ENCODE measurements around the gene RAPGEF1.
A peak's percentile ranks its signal among the peaks of the same experiment; 100 is the strongest.

RAPGEF1 gene

DNA sequence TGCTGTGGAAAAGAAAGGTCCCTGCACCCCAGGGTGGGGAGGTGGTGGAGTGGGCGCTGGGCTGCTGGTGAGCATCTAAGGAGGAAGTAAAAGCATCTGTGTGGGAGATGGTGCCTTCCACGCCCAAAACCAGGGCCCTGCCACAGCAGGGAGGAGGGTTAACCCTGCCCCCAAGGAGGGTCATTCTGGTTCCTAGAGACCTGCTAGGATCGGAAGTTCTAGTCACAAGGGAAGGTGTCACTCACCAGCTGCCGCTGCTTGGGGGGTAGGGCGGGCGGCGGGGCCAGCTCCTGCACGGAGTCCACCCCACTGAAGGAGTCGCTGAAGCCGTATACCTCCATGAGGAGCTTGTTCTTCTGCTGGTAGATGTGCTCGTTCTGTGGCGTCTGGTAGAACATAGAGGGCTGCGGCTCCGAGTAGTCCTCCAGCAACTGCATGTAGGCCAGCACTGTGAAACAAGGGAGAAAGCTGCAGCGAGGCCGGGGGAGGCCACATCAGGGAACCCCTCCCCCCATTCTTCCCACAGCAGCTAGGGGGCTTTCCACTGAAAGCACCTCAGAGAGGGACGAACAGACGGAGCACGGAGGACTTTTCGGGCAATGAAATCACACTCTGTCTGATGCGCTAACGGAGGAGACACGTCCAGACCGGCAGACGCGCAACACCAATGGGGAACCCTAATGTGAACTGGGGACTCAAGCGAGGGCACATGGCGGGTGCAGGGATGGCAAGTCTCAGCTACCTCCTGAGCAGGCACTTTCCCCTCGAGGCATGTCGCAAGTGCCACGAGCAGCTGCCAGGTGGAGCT is 118.1 kb downstream of the RAPGEF1 start:
- DNase-seq (ENCODE audit: low spot score), result no peak

DNA sequence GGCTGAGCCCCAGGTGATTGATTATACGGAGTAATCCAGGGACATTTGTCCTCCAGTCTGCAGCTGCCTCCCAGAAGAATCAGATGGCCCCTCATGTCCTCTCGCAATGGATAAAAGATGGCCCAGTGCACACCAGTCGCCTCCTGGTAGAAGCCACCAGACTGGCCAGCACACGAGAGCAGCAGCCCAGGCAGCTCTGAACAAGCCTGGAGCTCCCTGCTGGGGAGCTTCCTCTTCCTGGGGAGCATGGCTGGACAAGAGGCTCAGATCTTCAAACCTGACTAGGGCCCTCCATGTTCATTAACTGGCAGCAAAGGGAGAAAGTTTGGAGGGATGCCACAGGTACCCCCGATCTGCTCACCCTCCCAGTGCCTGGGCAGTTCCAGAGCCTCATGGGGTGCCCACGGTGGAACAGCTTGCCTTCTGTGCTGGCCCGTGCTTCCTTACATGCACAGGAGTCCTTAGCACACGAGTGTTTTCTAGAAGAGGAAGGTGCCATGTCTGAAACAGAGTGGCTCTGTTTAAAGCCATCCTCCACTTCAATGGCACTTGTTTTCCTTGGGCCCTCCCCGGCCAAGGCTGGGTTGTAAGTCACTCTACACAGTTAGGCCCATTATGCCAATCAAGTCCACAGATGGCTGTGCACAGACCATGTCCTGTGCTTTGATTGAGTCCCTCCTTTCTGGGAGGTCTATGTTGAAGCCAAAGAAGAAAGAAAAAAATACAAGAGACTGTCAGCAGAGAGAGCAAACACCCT is 118.9 kb downstream of the RAPGEF1 start:
- DNase-seq (ENCODE audit: low spot score), result no peak

DNA sequence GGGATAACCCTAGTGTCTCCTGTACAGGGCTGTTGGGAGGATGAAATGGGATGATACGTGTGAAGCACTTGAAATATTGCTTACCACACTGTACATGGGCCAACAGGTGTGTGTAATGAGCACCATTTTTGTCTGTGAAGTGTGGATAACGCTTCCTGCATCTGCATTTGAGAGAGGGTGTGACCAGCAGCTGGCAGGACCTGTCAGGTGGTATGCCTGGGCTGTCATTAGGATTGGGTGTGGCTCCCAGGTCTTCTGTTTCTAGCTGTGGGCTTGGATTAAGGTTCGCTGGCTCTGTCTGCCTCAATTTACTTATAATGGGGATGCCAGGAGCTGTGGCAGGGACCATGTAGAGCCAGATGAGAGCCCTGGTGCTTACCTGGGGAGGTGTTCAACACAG is 120.2 kb downstream of the RAPGEF1 start:
- DNase-seq (ENCODE audit: low spot score), result no peak

DNA sequence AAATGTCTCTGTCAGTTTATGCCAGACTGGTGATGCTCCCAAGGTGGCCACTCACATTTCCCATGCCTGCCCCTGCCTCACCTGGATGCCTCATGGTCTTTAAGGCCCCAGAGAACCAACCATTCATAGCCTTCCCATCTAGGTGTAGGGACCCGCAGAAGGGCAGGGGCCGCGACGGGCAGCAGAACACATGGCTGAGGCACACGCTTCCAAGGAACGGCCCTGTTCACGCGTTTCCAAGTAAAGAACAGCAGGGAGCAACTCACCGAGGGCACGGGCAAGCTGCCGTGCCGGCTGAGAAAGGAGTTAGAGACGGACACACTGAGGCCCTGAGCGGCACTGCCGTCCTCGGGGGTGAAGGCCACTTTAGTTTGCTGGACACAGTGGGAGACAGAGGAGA is 121.1 kb downstream of the RAPGEF1 start:
- no peak for DNase-seq (ENCODE audit: low spot score)

DNA sequence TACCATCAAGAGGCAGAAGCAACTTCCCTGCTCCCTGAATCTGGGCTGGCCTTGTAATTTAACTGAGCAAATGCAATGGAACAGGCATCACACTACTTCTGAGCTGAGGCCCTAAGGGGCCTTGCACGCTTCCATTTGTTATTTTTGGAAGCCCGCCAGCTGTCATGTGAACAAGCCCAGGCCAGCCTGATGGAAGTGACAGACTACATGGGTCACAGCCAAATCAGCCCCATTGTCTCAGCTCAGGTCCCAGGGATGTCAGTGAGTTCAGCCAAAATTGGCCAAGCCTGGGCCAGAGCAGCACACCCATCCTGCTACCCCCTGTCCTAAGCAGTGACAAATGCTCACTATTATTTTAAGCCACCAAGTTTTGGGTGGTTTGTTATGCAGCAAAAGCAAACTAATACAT is 121.8 kb downstream of the RAPGEF1 start:
- DNase-seq (ENCODE audit: low spot score), result peak; percentile 59

DNA sequence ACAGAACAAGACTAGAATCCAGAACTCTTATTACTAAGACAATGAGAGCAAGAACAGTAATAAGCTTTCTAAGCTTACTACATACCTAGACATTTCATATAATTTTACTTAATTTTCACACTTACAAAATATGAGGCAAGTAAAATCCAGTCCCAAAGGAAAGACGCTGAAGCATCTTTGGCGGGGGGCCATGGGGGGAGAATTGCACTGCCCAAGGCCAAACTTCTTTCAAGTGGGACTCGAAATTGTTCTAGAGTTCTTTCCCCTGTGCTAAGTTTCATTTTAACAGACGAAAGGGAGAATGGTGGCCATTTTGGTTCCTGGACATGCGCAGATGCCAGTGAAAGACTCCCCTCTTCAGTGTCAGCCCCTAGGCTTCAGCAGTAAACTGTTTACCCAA is 122.3 kb downstream of the RAPGEF1 start:
- DNase-seq (ENCODE audit: low spot score), result no peak

DNA sequence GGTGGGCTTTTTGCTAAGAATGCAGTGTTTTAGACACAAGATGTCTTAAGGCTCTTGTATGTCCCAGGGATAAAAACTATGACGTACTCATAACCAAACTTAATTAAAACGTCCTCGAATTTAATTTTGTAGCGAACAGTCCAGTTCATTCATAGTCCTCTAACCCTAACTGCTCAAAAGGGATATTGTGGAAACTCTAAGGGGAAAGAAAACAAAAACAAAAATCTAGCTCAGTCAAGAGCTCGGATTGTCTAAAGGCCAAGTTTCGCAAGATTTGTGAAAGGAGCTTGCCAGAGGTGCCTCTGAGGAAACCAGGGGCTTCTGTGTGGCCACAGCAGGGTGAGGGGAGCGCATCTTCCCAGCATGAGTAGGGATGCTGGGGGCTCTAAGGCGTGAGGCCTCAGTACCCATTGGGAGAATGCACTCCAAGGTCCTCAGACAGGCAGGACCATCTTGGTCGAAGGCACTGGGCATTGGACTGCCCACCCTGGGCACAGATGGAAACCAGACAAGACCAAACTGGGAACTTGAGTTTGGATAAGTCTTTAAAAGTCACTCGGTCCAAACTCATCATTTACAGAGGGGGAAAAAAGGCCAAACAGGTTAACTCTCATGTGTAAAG is 122.8 kb downstream of the RAPGEF1 start:
- DNase-seq (ENCODE audit: low spot score), result no peak

DNA sequence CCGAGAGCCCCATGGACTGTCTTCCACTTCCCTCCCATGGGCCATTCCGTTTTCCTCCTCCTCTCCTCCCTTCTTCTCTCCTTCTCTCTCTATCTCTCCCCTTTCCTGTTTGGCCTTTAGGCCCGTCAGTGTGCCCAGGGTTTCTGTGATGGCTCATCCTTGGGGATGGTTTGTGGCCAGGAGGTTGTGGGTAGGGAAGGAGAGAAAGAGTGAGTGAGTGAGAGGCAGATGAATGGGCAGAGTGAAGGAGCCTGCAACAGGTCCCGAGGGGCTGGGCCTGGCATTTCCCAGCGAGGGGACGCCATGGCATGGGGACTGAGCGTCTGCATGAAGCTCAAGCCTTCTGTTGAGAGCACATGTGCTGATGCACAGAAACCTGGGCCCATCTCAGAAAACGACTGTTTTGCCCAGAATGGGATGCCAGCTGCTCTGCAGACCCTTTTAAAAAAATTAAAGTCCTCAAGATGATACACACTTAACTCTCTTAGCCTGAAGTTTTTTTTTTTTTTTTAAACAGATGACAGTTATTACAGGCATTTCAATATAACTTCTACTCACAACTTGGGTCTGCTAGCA is 125.4 kb downstream of the RAPGEF1 start:
- no peak for DNase-seq (ENCODE audit: low spot score)

DNA sequence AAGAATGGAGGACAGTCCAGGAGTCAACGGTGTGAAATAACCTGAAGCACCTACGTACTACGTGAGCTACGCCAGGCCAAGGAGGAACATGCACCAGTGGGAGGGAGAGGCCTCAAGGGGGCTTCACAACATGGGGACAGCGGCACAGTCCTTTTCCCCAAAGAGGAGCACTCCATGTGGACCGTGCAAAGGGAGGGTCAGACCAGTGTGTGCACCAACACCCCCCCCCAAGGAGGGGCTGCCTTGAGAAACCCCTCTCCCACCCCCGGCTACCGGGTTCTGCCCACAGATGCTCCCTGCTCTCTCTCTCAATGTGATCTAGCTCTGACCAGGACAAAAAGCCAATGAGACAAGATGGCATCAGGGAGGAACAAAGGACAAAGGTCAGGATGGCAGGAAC is 126.0 kb downstream of the RAPGEF1 start:
- no peak for DNase-seq (ENCODE audit: low spot score)

DNA sequence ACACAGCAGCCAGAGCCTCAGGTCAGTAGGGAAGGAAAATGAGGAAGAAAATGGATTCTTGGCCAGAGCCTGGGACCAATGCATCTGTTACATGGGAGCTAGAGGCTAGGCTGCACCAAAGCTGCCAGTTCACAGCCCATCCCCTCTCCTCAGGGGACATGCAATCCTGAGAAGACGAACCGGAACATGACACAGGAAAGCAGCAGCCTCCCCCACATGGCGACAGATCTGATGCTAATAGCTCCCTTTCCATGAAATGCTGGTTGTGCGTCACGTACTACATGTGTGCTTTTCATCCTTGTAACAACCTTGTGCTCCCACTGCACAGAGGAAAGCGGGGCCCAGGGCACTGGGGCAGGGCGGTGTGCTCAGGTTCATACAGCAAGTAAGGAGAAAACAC is 127.0 kb downstream of the RAPGEF1 start:
- no peak for DNase-seq (ENCODE audit: low spot score)

DNA sequence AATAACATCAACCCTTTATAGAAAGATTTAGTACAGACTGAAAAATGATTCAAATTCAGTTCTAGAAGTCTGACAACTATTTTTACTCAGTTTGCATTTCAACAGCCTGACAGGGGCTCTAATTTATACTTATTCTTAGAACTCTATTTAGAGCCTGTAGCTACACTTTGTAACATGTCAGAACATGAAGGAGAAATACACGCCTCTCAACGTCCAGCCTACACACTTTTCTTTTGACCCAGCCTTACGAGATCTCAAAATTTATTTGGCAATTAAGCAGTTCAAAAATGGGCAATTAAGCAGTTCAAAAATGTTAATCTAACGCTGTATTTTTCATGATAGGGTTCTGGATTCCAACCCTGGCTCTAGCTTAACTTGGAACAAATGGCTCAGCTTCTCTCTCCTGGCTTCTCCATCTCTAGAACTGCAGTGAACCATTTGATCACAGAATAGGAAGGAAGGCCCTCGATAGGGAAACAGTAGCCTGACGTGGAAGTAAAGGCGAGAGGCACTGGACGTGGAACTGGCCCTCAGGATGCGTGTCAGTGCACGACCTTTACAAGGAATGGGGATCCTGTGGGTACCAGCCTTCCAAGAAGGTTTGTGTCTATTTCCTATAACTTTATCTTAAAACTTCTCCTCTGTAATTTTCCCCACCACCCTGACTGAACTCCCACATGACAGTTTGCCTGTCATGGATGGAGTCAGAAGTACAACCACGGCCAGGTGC is 128.1 kb downstream of the RAPGEF1 start:
- DNase-seq (ENCODE audit: low spot score), result no peak

DNA sequence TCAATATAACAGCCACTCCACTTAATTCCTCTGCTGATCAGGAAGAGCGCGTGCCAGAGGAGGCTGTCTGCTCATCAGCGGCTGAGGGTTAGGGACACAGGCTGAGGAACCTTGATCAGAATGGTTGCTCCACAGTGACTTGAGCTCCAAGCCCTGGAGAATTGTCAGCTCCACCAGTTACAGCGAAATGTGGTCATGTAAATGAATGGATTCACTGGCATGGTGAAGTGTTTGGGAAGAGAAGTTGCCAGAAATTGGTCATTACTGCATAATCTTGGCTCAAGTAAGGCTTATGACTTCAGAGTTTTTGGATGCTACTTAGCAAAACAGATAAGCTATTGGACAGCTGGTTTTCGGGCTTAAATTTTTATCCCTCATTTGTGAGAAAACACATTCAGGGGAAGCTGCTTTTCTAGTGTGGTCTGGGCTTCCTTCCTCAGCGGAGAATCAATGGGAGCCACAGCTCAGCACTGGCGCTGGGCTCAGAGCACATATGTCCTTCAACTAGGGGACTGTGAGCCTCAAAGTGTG is 129.6 kb downstream of the RAPGEF1 start:
- no peak for DNase-seq (ENCODE audit: low spot score)

DNA sequence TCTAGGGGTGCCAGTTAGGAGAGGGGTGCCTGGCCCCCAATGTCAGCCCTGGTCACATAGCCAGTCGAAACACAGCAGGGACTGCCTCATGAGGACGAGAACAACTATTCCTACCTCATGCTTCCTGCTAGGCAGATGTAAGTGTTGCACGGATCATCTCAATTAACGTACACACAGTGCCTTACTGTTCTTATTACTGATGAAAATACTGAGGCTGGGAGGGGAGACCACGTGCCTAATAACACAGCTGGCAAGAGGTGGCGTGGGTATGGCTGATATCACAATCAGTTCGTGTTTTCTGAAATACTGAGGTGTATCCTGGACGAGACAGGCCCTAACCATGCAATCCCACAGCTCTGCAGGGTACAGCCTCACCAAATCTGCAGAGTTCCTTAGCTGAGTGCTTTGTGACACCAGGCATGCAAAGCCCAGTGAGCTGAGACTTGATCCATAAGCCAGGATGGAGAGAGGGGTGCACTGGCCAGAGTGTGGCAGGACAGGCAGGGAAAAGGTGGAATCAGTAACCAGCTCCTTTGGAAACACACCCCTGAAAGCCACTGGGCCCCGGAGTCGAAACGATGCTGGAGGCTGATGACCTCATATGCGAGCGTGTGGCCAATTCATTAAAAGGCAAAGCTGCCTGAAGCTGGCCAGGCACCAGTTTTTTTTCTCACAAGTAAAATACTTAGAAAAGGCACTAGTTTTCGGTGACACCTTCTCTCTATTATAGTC is 130.6 kb downstream of the RAPGEF1 start:
- DNase-seq (ENCODE audit: low spot score), result no peak

DNA sequence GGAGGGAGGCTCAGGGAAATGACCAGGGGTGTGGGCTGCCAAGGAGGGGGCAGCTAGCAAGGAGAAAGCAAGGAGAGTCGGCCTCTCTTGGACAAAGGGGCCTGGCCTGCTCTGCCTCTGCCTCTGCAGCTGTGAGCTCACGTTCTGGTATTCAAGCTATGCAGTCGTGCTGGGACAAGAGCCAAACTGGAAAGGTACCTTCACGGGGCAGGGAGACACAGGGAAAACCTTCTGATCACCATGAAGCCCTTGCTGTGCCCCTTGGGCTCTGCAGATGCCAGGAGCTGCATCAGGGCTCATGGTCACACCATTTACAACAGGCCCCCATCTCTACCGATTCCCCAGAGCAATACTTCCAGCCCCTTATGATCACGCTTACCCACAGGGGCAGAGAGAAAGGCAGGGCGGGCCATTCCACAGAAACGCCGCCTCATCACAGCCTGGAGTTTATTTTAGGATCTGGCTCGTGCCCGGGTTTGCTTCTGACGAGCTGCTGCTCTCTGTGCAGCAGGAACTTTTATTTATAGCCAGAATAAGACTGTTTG is 131.3 kb downstream of the RAPGEF1 start:
- peak; percentile 44 for DNase-seq (ENCODE audit: low spot score)

DNA sequence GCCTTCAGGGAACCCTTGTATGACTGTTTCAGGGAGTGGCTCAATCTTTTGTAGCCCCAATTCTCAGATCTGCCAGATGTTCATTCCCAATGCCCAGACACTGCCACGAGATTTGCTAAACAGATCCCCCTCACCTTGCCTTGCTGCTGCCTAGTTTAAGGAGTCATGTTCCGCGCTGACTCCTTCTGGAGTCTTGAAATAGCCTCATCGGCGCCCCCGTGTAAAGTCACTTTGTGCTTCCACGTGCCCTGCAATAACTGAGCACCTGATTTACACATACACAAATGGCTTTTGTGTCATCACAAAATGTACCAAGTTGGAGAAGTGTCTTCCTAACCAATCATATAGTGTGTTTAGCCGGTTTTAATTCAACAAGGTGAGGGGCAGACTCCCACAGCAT is 132.3 kb downstream of the RAPGEF1 start:
- no peak for DNase-seq (ENCODE audit: low spot score)

DNA sequence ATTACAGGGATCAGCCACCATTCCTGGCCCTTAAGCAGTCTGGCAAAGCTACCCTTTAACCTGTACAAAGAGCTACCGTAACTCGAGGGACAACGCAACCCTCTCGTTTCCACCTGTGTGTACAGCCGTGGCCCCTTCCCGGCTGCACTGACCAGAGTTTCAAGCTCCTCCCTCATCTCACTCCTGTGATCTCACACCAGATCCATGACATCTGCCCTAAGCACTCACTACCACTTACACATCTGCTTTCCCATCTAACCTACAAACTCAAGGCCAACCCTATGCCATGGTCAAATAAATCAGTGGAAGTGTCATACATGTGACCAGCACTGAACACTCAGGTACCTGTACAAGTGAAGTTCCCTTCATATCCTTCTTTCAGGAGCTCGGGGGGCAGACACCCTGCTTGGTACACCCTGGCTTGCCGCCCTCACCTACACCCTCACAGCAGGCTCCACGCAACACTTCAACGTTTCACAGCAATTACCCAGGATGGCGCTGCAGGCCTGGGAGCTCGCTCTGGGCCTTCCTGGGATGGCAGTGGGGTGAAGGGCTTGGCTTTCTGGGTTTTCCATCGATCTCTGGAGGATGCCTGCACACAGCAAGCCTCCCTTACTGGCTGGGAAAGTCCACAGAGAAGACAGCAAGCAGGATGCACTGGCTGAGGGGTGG is 132.8 kb downstream of the RAPGEF1 start:
- DNase-seq (ENCODE audit: low spot score), result no peak

DNA sequence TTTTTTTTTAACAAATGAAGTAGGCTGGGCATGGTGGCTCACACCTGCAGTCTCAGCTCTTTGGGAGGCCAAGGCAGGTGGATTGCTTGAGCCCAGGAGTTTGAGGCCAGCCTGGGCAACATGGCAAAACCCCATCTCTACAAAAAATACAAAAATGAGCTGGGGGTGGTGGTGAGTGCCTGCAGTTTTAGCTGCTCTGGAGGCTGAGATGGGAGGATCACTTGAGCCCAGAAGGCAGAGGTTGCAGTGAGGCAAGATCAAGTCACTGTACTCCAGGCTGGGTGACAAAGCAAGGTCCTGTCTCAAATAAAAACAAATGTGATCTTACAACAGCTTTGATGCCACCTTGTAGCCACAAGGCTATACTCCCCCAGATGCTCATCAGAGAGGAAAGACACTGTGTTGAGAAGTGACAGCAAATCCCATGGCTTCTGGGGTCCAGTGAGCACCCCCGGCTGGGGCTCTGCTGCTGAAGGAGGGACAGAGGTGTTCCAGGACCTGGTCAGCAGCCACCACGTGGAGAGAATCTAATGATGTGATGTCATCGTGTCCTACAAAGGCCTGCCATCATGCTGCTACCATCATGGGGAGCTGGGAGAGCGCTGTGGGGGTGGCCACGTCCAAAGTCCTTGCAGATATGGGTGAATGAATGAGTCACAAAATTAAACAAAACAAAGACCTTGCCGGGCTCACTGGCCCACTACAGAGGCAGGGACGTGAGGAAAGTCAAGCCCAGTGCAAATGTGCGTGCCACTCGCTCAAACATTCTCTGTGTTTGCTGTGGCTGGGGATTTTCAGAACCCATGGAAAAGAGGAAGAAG is 133.9 kb downstream of the RAPGEF1 start:
- peak; percentile 67 for DNase-seq (ENCODE audit: low spot score)

DNA sequence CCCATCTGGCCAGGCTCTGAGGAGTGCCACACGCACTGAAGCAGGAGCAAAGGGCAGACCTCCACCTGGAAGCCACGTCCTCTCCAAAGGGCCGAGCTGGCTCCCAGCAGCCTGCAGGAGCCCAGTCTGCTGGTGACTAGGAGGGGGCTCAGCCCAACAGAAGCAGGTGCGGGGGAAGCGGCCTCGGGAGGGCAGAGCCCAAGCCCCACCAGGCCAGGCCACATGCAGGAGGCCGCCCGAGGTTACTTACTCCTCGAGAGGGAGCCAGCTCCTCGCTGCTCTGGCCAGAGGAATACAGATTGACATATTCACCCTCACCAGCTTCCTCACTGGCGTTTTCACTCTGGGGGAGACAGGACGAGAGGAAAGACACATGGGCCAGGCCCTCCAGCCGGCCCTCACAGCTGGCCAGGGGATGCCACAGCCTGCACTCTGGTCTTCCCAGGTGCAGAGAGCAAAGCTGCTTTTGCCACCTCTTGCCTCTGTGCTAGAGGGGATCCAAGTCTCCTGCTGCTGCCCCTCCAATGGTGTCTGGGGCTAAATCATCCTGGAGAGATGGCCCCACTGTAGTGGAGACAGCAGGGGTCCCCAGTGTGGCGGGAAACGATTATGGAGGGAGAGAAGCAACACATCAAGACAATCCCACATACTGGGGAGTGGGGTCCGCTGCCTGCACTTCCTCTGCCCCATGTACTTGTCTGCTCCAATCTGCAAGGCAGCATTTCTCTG is 136.0 kb downstream of the RAPGEF1 start:
- no peak for DNase-seq (ENCODE audit: low spot score)

DNA sequence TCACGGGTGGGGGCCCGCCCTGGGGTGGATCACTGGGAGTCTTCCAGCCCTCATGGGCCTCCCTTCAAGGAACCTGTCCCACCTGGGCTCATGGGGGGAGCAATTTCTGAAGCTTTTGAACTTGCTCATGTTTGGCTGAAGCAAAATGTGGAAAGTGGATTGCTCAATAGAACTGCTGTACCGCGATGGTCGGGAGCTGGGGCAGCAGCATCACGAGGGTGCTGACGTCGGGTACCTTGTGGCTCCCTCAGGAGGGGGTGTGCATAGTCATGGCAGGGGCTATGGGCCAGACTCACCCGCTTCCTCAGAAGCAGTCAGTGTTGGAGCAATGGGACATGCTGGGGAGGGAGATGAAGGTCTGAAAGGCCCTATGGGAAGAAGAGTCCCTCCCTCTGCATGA is 136.7 kb downstream of the RAPGEF1 start:
- no peak for DNase-seq (ENCODE audit: low spot score)
